Measurements from ENCODE around the gene ERO1B. TPM values are rescaled to one million over a fixed set of nuclear protein-coding genes. Genes with fewer than 3 reads are reported as not detected.
A peak's percentile ranks its signal among the peaks of the same experiment; 100 is the strongest.

ERO1B gene
- polyA plus RNA-seq, 1 donor from 2014 or later, result 2.7 TPM

GRCh38 chr1:236282425-236282716 is 613 bp upstream of the ERO1B start:
- Histone ChIP-seq H3K79me2 (replicated peaks; ENCODE audit: insufficient read depth, low read length) (no peaks in the 10 kb centered on the region), H4K20me1 (ENCODE audit: insufficient read depth) (no peaks in the 10 kb centered on the region), H3K9me3 (ENCODE audit: low read length) (no peaks in the 10 kb centered on the region), H3K9ac (ENCODE audit: low read length) (peak overlapping the region; percentile 56), H3K27ac (ENCODE audit: low read length) (no peak overlapping the region), H3K4me2 (ENCODE audit: low read length) (peak overlapping the region; percentile 54), H3K36me3 (ENCODE audit: insufficient read depth, low read length) (no peaks in the 10 kb centered on the region), H3K27me3 (ENCODE audit: insufficient read depth, low read depth, low read length) (peaks cover 16% of the 10 kb centered on the region), H3K4me3 (ENCODE audit: low read length) (peak overlapping the region; percentile 95), H3K9me2 (ENCODE audit: insufficient read depth, low read length) (no peaks in the 10 kb centered on the region), H2AFZ (ENCODE audit: low read depth, low read length) (peak overlapping the region; percentile 56), H3F3A (ENCODE audit: insufficient read depth, low read length, poor library complexity, severe bottlenecking) (no peaks in the 10 kb centered on the region)
- TF ChIP-seq, protein P1, sequence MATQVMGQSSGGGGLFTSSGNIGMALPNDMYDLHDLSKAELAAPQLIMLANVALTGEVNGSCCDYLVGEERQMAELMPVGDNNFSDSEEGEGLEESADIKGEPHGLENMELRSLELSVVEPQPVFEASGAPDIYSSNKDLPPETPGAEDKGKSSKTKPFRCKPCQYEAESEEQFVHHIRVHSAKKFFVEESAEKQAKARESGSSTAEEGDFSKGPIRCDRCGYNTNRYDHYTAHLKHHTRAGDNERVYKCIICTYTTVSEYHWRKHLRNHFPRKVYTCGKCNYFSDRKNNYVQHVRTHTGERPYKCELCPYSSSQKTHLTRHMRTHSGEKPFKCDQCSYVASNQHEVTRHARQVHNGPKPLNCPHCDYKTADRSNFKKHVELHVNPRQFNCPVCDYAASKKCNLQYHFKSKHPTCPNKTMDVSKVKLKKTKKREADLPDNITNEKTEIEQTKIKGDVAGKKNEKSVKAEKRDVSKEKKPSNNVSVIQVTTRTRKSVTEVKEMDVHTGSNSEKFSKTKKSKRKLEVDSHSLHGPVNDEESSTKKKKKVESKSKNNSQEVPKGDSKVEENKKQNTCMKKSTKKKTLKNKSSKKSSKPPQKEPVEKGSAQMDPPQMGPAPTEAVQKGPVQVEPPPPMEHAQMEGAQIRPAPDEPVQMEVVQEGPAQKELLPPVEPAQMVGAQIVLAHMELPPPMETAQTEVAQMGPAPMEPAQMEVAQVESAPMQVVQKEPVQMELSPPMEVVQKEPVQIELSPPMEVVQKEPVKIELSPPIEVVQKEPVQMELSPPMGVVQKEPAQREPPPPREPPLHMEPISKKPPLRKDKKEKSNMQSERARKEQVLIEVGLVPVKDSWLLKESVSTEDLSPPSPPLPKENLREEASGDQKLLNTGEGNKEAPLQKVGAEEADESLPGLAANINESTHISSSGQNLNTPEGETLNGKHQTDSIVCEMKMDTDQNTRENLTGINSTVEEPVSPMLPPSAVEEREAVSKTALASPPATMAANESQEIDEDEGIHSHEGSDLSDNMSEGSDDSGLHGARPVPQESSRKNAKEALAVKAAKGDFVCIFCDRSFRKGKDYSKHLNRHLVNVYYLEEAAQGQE (IDR thresholded peaks at IDR 0.05; ENCODE audit: borderline replicate concordance), result no peak
- TF ChIP-seq RAD21 (conservative IDR thresholded peaks at IDR 0.05), result no peak

- H3K4me3 ChIP-seq (ENCODE audit: low read length), result peak overlapping the region; percentile 95
- H3K9me2 ChIP-seq (ENCODE audit: insufficient read depth, low read length), result no peaks in the 10 kb centered on the region
- H3K27me3 ChIP-seq (ENCODE audit: insufficient read depth, low read depth, low read length), result peaks cover 16% of the 10 kb centered on the region
- peak overlapping the region; percentile 62 for H3K9ac ChIP-seq (ENCODE audit: low read length)
- H3K9me3 ChIP-seq (ENCODE audit: low read length), result no peaks in the 10 kb centered on the region
- no peak overlapping the region for H3K4me2 ChIP-seq (ENCODE audit: low read length)
- peak overlapping the region; percentile 49 for H2AFZ ChIP-seq (ENCODE audit: low read depth, low read length)
- no peaks in the 10 kb centered on the region for H3F3A ChIP-seq (ENCODE audit: insufficient read depth, low read length, poor library complexity, severe bottlenecking)
- TF ChIP-seq EP300 (conservative IDR thresholded peaks at IDR 0.05; ENCODE audit: poor library complexity, severe bottlenecking) (no peak), CTCF (IDR thresholded peaks at IDR 0.05; ENCODE audit: poor library complexity, severe bottlenecking) (no peak), MXI1 (conservative IDR thresholded peaks at IDR 0.05; ENCODE audit: poor library complexity, severe bottlenecking) (no peak), RAD21 (conservative IDR thresholded peaks at IDR 0.05) (no peak), TAF1 (IDR thresholded peaks at IDR 0.05; ENCODE audit: low read depth) (no peak), POLR2AphosphoS5 (IDR thresholded peaks at IDR 0.05) (no peak), EZH2 (IDR thresholded peaks at IDR 0.05; ENCODE audit: borderline replicate concordance, insufficient read depth, low read length, poor library complexity, severe bottlenecking) (no peak), SMC3 (conservative IDR thresholded peaks at IDR 0.05; ENCODE audit: poor library complexity) (no peak)
- TF ChIP-seq, protein P1 (IDR thresholded peaks at IDR 0.05; ENCODE audit: borderline replicate concordance), result no peak
- H3K36me3 ChIP-seq (ENCODE audit: insufficient read depth, low read length), result no peaks in the 10 kb centered on the region
- H4K20me1 ChIP-seq (ENCODE audit: insufficient read depth), result no peaks in the 10 kb centered on the region
- H3K79me2 ChIP-seq (replicated peaks; ENCODE audit: insufficient read depth, low read length), result no peaks in the 10 kb centered on the region
- no peak overlapping the region for H3K27ac ChIP-seq (ENCODE audit: low read length)
These were observed 532 bp downstream of the ERO1B start for GRCh38 chr1:236281198-236281653.

All from neural cell (in vitro differentiated cells).